ENCODE results near the gene GIPC3.

GRCh38 chr19:3551792-3552095, 33.5 kb upstream of the GIPC3 start:
- TF ChIP-seq CTCF (IDR thresholded peaks at IDR 0.05): no peak
- TF ChIP-seq POLR2A (IDR thresholded peaks at IDR 0.05): no peak

Data from body of pancreas (tissue), 4 donors.